Cortex of kidney (tissue), 1 donor: Measurements from ENCODE around the gene ATP8B4.
"Not testable (repeated sequence)": the region's sequence is repeated elsewhere in the genome, so short reads cannot be mapped to it uniquely, and the experiment has no call there.

ENCODE experiments used
- DNase-seq: peaks from one replicate; lab custom pipeline; 2025; lab: John Stamatoyannopoulos, UW

Gene ATP8B4

DNA sequence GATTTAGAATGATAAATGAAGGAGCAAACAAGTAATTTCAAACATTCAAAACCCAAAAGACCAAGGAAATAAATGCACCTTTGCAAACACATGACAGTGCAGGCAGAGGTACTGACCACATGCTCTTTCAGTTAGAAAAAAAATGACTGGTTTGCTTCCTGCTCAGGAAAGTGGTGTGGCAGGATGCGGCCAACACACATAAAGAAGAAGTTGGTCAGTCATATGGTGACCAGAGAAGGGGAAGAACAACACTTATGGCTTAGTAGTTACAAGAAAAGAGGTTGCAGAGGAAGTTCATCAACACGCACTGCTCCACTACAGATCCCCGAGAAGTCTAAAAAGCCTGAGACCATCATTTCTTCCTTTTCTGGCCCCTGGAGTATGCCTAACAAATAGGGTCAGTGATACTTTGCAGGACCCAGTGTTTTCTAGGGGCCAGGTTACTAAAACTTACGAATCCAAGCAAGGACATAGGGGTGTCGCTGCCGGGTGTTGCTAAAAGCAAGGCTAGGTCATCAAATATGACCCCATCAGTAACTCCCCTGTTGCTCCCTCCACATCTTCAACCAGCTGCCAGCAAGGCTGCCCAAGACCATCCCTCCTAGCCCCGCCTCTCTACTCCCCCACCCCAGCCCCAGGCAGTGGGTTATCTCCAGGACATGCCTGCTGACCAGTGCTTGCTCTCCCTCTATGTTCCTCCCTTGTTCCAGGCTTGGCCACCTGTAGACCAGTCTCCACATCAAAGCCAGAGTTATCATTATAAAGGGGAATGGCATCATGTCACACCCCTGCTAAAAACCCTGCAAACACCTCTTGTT is 11.2 kb downstream of the ATP8B4 start:
- no peak for DNase-seq

DNA sequence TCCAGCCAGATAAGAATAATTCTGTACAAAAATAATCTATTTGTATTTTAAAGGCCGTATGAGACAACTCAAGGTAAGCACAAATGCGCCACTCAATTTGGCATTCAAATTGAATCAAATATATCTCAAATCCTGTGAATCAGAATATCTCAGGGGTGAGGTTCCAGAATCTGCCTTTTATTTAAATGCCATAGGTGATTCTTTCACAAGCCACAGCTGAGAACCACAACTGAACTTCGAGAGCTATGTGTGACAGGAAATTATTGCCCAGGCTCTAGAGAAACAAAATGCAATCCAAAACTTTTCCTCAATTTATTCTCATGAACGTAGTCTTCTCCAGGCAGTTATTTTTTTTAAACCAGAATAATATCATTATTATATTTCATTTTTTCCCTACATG is 11.9 kb downstream of the ATP8B4 start:
- no peak for DNase-seq

DNA sequence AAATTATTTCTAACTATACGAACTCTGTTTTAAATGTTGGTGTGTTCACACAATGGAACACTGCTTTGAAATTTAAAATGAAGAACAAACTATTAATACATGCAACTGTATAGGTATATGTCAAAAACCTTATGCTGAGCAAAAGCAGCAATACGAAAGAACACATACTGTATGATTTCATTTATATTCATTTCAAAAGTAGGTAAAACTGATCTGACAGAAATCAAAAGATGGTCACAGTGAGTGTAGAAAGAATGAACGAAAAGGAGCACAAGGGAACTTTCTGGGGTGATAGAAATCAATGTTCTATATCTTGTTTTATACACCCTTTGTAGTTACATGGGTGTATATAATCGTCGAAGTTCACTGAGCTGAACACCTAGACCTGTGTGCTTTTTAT is 12.6 kb downstream of the ATP8B4 start:
- no peak for DNase-seq

DNA sequence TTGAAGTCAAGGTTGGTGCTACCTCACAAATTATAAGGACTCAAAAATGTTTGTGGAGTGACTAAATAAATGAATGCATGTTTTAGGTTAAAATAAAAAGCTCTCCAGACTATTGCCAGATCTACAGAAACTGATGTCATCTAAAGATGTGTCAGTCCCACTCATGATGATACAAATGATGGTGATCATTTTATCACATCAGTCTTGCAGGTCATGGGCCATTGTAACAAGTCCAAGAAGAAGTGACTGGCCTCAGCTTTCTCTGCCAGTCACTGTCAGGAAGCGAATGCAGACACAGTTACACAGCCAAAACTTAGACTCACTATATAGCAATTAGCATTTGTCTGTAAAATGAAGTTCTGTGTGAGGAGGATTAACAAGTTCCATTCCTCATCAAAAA is 18.5 kb downstream of the ATP8B4 start:
- no peak for DNase-seq

DNA sequence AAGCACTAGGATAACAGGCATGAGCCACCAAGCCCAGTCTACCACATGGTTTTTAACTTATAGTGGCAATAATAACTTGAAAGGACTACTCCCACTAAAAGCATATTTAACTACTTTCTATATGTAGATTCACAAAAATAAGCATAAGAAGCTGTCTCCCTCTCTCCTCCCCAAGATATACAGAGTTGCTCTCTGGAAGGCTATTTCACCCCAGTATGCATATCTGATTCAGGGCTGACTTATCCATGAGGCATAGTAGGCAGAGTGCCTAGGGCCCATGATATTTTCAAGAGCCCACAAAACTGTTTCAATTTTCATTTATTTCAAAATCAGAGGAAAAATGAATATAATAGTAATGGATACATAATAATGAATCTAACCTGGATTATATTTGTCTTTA is 20.5 kb downstream of the ATP8B4 start:
- no peak for DNase-seq

DNA sequence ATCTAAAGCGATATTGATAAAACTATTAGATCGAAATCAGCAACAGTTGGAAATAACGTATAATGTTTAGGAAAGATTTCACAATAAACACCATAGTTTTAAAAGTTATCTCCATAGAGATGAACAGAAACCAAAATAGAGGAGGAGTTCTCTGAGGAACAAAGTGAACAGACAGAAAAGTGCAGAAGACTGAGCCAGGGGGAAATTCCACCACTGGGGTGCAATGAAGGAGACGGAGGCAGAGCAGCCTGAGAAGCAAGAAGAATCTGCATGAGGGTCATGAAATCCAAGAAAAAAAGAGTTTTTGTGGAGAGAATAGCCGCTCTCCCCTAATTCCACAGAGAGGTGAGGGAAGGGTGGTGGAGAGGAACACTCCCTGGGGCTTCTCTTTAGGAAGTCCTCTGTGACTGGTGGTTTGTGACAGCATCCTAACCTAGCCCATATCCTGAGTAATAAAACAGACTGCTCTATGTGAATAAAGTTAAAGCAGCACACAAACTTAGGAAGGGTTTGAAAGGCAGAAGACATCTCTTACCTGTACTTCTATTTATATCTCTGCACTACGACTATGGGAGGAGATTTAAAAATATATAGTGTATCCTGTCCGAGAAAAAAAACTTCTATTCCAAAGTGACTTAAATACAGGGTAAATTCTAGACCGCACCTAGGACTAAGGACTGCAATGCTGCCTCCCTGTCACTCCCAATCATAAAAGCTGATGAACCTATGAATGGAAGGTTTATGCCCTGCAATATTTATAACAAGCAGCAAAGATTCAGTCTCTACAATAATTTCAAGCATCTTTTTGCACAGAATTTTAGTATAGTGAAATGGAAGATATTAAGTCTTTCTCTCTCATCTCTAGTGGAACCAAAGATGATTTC is 22.9 kb downstream of the ATP8B4 start:
- no peak for DNase-seq

DNA sequence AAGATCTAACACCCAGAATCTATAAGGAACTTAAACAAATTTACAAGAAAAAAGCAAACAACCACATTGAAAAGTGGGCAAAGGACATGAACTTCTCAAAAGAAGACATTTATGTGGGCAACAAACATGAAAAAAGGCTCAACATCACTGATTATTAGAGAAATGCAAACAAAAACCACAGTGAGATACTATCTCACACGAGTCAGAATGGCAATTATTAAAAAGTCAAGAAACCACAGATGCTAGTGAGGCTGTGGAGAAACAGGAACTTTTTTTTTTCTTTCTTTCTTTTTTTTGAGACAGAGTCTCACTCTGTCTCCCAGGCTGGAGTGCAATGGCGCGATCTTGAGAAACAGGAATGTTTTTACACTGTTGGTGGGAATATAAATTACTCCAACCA is 29.6 kb downstream of the ATP8B4 start:
- DNase-seq: not testable (repeated sequence)

DNA sequence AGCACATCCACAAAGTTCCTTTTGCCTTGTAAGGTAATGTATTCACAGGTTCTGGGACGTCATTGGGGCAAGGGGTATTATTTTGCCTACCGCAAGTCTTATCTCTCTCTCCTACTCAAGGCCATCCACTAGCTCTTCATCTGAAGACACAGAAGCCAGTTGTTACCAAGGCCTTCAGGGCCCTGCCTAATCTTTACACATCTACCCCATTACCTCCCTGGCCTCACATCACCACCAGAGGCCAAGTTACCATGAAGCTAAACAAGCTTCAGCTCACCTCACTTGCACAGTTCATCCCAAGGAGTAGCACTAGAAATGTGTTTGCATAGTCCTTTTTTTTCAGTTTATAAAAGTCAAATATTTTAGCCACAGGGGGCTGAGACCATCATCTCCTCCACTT is 34.1 kb downstream of the ATP8B4 start:
- no peak for DNase-seq

DNA sequence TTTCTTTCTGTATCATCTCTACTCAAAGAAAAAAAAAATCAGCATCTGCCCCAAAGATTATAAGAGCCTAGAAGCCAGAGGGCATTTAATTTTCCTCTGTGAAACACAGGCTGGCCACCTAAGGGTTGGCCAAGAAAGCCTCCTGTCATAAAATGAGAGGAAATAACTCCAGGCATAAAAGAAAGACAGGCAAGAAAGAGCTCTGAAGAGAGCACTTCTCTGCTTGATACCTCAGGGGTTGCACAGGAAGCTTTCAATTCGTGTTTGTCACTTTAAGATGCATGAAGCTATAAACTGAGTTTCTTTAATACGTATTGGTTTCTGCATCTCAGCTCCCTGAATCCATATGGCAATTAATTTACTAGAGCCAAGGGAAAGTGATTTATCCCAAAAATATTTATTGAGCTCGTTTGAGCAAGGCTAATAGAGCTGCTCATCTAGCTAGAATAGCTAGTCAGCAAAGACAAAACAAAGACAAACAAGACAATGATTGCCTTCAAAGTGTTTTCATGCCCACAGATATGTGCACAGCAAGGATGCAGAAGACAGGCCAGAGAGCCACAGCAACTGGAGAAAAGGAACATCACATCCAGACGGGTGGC is 35.5 kb downstream of the ATP8B4 start:
- DNase-seq: no peak

DNA sequence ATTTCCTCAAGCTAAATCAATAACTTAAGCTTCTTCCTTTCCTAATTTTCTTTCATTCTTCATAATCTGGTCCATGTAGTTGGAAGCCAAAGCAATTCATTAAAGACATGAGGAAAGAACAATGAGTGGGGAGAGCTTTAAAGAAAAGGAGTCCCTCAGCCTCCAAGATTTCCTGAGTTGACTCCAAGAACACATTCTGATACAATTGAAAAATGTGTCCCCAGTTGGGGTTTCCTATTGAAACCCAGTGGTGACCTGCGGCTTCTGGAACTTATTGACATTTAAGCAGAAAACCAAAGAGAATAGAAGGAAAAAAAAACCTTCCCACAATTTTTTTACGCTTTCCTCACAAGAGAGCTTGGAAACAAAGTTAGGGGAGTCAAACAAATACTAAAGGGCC is 37.0 kb downstream of the ATP8B4 start:
- no peak for DNase-seq

DNA sequence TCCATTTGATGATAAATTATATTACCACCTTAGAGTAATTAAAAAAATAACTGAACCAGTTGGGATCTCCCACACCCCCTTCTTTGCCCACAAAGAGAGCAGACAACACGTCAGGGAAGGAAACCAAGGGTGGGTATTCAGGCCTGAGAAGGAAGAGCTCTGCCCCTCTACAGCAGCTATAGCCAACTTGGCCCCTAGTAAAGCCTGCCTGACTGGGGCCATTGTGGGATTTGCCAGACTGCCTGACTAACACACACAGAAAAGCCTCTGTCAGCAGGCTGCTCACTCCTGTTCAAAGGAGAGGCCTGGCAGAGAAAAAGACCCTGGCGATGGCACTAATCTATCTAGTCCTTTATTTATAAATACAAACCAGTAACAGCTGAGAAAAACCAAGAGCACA is 41.4 kb downstream of the ATP8B4 start:
- no peak for DNase-seq

DNA sequence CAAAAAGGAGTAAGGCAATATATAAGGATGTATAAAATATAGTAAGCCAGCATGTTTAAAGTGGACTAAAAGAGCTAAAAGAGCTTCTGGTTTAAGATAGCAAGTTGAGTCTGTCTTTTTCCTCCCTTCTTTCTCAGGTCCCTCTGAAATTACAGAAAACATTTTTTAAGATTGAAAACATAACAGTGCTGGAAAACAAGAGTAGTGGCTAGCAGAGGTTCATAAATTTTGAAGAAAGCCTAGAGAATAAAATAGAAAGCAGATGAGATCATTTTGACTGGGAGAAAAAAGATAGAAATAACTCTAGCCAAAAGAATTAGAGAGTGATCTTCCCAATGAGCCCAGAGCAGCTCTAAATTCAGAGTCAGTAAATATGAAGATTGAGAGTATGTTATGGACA is 41.9 kb downstream of the ATP8B4 start:
- DNase-seq: no peak

DNA sequence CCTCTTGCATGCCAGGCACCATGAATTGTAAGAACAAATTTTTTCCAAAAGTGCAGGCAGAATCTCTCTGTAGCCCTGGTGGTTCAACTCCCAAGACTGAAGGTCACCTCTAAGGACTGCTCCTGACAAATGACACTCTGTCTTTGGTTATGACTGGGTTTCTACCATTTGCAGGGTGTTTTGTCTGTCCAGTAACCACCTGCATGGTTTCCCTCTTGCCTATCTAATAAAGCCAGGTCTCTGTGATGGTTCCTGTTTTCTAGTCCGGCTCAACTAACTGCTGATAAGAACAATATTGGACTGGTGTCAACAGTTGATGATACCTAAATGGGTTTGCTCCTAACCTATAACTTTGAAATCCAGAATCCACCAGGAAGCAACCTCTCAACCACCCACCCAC is 43.7 kb downstream of the ATP8B4 start:
- DNase-seq: no peak

DNA sequence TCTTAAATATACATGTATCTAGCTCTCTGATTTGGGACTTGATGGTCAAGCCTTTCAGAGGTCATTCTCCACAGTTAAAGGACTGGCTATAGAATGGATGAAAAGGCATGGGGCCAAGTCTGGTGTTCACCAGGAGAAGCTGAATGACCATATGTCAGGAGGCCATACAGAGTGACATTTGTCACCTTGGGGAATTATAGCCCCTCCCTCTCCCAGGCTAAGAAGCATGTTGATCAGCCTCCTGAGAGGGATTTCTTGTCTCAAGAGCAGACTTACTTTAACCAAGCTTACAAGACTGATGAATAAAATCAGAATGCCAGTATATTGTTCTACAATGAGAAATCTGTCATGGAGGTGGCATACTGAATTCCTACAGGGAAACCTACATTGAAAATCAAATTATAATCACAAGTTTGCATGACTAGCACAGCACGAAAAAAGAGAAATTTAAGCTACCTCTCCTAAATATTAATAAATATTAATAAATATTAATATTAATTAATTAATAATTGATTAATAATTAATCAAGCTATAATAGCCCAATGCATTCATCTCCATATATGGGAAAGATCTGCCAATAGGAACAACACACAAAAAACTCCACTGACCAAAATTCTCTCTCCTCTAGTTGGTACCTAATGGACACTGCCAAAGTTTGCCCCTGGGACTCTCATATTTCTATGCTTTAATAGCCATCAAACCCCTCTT is 47.3 kb downstream of the ATP8B4 start:
- no peak for DNase-seq

DNA sequence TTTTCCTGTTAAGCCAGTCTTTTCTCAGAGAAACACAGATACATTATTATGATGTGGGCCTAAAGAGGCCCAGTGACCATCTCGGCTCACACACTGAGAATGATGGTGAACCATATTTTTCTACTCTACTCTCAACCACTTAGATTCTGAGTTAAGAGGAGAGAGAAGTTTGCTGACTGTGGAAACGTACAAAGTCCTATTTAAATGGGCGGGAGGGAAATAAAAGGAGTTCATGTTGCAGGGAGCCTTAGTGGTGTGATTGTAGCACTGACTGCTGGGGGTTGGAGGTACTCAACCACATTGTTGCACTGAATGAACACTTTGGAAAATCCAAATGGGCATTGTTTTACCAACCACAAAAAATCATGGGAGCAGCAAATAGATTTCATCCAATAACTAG is 51.0 kb downstream of the ATP8B4 start:
- no peak for DNase-seq

DNA sequence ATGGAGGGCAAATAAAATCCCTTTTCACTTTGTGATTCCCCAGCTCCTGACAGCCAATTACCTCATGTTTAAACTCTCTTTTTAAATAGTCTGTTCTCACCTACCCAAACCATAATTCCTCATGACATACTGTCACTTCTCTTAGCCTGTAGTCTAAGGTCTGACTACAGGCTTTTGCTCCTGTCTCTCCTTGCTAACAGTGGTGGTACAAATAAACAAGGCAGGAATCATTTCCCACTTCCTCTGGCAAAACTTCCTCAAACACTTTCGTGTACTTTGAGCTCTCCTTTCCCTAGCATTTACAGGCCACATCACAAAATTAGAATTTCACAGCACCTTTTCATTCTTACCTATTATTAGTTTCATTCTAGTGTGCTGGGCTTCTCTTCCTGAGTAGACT is 51.8 kb downstream of the ATP8B4 start:
- no peak for DNase-seq

DNA sequence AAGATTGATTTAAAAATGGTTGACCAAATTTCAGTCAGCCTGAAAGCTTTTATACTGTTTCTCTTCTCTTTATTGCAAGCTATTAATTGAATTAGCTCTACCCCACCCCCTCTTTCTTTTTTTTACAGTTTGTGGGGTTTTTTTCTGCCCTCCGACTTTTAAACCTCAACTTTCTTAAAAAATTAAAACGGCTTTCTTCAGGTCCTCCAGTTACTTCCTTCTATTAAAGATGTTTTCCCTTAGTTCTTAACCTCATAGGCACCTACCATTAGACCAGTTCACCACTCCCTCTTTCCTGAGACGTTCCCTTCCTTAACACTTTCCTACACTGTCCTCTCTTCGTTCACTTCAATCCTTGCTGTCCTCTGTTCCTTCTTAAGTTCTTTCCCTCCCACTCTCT is 52.4 kb downstream of the ATP8B4 start:
- no peak for DNase-seq

DNA sequence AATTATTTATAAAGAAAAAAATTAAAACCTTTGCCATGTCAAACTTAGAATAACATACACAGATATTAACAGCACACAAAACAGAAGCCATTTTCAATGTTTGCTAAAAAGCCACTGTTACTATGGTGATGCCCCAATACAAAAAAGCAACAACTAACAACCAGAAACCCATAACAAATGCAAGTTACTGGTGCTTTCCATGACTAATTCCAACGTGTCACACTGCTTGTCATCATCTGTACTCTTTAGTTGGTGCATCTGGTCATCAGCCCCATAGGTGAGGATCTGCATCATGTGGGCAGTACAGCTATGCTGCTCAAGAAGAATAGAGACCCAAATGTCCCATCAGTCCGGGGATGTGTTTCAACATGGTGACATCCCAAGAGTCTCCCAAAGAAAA is 52.8 kb downstream of the ATP8B4 start:
- DNase-seq: no peak

DNA sequence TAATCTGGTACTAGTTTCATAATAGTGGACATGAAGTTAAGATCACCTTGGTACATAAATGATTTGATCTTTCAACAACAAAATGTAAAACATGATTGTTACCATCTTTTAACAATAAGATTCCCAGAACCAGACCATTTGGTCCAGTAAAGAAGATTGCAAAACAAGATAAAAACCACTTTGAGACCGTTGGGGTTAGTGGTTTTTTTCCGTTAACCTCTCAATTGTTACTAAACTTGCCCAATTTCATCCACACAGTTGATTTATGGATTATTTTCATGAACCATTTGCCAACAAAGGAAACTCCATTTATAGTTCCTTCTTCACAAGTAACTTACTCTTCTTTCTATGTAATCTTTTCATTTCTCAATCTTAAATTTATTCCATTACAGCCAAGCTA is 53.8 kb downstream of the ATP8B4 start:
- DNase-seq: no peak

DNA sequence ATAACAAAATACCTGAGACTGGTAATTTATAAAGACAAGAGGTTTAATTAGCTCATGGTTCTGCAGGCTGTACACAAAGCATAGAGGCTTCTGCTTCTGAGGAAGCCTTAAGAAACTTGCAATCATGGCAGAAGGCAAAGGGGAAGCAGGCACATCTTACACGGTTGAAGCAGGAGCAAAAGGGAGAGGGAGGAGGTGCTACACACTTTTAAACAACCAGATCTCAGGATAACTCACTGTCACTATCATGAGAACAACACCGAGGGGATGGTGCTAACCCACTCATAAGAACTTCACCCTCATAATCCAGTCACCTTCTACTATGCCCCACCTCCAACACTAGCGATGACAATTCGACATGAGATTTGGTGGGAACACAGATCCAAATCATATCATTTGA is 54.4 kb downstream of the ATP8B4 start:
- no peak for DNase-seq

DNA sequence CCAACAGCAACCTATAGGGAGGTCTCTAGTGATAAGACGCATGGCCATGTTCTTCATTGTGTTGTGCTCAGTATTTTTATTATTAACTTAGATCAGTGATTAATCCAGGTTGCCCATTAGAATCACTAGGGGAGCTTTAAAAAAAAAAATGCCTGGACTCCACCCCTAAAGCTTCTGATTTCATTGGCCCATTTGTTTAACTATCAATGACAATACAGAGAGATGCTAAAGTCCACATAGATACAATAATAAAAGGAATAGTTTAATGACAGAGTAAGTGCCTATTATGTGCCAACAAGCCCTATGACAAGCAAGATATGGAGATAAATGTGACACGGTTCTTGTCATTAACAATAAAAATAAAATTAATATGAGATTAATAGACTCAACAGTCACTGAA is 55.8 kb downstream of the ATP8B4 start:
- DNase-seq: no peak

DNA sequence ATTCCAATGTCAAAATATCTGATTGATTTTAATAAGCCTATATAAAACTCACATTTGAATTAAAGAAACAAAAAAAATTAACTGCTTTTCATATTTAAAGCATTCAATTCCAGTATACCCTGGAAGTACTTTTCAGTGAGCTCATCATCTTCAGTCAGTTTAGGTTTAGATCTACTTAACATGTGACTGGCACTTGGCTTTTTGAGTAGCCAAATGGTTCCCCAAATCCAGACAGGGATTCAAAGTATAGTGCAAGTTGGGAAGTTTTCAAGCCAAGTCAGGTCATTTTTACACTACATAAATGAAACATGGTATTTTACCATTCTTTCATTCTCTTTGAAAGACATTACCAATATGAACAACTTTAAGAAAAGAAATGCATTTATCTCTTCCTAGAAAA is 57.5 kb downstream of the ATP8B4 start:
- no peak for DNase-seq
